ENCODE results near the gene FTH1.

Gene FTH1

DNA sequence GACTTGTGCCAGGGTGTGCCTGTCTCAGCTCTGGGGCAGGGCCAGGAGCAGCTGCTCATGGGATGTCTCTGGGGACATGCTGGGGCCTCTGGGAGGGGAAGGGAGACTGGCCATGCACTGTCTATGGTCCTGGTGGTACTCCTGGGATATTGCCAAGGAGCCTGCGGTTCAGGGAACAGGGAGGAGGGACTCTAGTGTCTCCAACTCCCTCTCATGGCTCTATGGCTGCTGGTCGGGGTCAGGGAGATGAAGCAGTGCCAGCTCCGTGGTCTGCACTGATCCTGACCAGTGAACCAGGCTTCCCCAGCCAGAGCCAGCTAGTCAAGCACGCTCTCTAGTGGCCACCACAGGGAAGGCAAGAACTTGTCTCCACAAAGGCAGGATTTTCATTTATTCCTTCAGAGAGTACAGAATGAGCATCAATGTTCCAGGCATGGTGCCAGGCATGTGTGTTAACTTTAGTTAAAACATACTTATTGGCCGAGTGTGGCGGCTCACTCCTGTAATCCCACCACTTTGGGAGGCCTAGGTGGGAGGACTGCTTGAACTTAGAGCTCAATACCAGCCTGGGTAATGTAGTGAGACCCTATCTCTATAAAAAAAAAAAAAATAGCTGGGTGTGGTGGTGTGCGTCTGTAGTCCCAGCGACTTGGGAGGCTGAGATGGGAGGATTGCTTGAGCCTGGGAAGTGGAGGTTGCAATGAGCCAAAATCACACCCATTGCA is 19.8 kb downstream of the FTH1 start:
- peak; percentile 72 to 74 for DNase-seq

DNA sequence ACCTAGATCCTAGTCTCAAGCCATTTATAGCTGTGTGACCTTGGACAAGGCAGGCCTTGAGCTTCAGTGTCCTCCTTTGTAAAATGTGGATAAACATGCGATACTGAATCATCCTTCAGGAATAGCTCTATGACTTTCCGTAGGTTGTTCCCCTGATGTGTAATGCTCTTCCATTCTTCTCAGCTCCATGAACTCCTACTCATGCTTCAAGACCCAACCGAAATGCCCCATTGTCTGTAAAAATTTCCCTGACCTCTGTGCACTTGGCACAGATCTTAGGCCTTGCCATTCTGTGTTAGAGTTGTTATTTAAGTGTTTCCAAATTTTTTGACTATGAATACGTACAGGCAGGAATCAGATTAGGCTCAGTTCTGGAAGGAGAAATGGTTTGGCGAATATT is 20.5 kb downstream of the FTH1 start:
- no peak for DNase-seq

DNA sequence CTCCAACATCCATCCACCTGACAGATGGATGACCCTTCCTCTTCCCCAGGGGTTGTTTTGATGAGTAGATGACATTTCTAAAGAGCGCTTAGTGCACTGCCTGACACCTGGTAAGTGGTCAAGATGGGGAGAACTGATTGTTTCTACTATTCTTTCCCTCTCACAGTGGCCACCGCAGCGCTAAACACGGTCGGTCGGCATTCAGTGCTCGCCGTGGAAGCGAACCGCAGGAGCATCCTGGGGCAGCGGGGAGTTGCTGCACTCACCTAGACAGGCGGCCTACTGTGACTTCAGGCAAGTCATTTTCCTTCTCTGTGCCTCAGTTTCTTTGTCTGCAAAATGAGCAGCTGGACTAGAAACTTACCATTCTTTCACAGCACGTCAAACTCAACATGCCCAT is 22.2 kb downstream of the FTH1 start:
- no peak for DNase-seq

DNA sequence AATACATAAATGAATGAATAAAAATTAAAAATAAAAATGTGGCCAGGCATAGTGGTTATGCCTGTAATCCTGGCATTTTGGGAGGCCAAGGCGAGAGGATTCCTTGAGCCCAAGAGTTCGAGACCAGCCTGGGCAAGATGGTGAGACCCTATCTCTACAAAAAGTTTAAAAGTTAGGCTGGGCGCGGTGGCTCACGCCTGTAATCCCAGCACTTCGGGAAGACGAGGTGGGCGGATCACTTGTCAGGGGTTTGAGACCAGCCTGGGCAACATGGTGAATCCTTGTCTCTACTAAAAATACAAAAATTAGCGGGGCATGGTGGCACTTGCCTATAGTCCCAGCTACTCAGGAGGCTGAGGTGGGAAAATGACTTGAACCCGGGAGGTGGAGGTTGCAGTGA is 27.0 kb downstream of the FTH1 start:
- no peak for DNase-seq

DNA sequence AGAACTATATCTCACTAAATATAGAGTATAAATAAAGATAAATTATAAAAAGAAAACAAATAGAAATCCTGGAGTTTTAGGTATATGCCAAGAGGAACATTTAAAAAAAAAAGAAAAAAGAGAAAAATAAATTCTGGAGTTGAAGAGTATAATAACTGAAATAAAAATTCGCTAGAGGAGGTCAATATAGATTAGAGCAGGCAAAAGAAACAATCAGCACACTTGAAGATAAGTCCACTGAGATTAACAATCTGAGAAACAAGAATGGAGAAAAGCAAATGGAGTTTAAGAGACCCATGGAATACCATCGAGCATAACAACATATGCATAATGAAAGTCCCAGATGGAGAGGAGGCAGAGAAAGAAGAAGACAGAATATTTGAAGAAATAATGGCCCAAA is 31.6 kb downstream of the FTH1 start:
- DNase-seq = no peak

DNA sequence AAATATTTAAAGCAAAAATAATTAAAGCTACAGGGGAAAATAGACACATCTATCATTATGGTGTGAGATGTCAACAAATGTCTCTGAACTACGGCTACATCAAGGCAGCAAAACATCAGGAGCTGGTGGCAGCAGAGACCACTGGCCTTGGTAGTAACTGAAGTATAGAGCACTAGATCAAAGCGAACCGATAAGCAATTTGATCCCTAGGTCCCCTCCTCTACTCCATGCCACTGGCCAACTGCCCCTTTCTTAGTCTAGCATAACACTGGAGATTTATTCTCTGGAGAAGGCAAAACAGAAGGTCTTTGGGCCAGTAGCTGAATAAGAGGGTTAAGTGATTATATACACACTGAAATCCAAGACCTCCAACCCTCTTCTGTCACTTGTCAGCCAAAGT is 36.5 kb downstream of the FTH1 start:
- DNase-seq = no peak

DNA sequence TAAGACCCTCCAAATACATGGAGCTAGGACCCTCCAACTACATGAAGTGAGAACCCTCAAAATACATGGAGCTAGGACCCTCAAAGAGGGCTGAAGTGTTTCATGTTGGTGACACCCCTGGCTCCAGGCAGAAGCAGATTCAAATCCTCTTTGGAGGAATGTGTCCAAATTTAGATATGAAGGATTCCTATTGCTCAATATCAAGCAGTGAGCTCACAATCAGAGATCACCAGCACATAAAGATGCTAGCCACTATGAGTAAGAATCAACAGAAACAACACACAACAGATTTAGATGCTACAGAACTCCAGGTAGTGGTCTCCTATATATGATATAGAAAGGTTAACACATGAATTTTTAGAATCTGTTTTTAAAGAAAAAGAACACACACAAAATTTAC is 38.8 kb downstream of the FTH1 start:
- DNase-seq = no peak

DNA sequence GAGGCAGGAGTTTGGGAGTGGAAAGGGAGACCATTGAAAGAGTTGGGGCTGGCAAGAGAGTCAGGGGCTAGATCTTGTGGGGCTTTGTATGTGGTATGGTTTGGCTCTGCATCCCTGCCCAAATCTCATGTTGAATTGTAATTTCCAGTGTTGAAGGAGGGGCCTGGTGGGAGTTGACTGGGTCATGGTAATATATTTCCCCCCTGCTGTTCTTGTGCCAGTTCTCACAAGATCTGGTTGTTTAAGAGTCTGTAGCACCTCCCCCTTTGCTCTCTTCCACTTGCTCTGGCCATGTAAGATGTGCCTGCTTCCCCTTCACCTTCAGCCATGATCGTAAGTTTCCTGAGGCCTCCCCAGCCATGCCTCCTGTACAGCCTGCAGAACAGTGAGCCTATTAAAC is 39.9 kb downstream of the FTH1 start:
- DNase-seq = no peak

DNA sequence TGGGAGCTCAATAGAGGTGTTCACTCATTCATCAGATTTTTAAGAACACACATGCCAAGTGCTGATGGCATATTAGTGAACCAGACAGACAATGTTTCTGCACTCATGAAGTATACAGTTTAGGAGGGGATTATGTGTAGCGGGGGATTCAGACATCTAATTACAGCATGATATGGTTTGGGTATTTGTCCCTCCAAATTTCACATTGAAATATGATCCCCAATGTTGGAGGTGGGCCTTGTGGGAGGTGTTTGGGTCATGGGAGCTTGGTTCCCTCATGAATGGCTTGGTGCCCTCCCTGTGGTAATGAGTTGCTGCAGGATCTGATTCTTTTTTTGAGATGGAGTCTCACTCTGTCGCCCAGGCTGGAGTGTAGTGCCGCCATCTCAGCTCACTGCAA is 41.2 kb downstream of the FTH1 start:
- DNase-seq = no peak

DNA sequence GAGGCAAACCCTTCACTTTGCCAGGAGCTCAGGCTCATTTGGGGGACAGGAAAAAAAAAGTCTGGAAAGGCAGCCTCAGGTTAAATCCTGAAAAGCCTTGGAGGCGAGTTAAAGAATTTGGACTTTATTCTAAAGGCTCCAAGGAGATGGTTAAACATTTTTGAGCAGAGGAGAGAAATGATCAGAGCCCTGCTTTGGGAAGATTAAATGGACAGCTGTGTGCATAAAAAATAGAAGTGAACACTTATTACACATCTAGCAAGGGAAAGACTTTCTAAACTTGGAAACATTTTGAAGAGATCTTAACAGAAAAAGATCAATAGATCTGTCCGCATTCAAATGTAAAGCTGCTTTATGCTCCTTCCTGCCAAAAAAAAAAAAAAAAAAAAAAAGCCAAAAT is 41.7 kb downstream of the FTH1 start:
- no peak for DNase-seq

DNA sequence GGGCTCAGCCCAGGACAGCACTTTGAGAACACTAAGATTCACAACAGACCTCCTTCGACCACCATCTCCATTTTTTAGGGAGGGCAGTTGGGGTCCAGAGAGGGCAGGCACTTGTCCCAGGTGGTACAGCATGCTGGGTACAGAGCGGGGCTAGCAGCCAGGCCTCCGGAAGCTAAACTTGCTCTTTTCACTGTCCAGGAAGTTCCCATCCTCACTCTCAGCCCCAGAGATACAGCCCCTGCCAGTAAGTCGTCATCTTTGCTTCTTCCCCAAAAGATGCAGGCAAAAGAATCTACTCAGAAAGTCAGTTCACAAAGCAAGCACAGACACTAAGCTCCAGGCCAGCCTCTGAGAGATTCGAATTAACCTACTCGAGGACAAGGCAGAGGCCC is 43.4 kb downstream of the FTH1 start:
- DNase-seq = no peak

DNA sequence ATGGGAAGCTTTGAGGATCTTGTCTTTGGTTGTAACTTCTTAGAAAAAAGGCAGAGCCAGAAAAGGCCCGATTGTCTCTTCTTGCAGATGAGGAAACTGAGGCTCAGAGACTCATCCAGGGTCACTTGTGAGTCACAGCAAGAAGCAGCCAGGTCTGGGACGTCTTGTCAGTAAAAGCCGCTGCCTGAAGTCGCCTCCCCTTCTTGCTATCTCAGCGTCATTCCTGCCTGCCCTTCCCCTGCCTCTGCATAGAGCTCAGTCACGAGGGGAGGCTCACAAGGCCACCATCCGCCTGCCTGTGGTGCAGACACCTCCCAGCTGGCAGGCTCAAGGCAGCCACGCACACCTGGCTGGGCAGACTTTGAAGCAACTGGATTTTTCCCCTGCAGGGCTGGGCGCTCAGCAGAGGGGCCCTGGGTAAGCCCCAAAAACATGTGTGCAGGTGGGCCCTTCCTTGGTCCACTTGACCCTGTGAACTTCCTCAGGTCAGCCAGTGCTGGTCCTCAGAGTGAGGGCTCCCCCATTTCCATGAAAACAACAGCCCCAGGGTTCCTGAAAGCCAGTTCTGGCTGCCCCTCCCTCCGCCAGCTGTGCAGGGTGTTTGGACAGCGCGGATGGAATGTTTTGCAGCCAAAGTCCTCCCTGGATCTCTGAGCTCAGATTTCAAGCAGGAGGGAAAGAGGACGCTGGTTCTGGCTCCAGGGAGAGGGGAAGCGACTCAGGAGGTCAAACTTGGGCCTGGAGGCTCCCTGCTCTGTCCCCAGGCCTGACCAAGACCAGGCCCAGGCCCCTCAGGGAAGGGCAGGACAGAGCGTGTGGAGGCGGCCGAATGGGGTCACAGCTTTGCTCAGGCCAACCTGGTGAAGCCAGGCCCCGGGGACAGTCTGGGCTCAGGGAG is 44.0 kb downstream of the FTH1 start:
- no peak for DNase-seq

DNA sequence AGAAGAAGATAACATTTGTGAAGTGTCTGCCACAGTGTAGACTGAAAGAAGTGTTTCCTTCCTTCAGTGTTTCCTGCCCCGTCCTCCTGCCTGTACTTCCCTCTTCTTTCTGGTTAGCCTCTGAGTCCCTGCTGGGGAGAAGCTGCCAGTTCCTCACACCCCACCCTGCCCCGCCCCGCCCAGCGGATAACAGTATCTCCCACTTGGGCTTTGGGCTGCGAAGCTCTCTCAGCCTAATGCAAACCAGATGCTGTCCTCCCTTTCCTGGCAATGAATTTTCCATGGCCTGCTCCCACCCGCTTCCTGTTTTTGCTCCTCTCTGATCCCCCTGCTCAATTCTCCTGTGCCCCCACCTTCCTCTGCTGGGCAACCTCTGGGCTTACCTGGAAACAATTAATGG is 44.9 kb downstream of the FTH1 start:
- peak in 1 of 2 donors; percentile 24 for DNase-seq

DNA sequence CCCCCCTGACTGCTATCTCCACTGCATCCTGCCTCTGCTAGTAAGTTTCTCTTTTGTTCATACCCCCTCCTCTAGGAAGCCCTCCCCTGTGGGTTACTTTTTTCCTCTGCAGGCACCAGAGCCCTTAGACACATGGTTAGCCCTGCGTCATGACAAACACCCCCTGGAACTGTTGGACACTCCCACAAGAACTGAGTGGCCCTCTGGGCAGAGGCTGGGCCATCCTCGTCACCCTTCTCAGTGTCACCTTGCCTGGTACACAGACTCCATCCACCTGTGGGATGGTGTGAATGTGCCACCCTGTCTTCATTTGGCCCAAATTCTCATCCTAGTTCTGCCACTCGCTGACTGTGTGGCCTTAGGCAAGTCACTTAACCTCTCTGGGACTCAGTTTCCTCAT is 46.0 kb downstream of the FTH1 start:
- DNase-seq = no peak

DNA sequence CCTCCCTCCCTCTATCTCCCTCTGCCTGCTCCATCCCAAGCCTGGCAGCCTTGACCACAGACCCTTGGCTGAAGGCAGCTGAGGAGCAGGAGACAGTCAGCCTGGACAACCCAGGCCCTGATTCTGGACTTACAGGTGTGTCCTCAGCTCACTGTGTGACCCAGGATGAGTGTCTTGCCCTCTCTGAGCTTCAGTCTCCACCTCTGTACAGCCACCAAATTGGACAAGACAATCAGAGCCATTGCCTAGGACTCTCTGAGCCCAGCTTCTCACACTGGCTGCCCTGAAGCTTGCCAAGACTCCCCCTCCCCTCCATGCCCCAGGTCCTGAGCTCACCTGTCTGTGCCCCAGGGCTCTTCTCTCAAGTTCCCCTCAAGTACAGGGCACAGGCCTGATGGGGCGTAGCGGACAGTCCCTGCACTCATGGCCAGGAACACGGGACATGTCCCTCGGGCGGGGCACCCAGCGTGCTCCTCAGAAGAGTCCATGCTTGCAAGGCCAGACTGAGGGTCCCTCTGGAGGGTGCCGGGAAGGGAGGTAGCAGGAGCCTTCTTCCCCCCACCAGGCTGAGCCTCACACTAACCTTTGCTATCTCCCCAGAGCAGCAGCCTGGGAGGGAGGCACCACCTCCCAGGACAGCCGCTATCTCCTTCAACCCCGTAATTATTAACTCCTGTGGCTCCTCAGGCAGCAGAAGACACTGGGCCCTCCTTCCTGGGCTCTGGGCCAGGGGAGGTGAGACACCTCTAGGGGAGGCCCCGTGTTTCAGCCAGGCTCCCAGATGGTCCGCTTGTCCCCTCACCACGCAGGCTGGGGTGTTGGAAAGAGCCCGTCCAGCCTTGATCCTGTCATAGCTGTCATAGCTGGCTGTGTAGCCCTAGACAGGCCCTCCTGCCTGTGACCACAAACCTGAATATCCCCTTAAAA is 47.5 kb downstream of the FTH1 start:
- DNase-seq = no peak

DNA sequence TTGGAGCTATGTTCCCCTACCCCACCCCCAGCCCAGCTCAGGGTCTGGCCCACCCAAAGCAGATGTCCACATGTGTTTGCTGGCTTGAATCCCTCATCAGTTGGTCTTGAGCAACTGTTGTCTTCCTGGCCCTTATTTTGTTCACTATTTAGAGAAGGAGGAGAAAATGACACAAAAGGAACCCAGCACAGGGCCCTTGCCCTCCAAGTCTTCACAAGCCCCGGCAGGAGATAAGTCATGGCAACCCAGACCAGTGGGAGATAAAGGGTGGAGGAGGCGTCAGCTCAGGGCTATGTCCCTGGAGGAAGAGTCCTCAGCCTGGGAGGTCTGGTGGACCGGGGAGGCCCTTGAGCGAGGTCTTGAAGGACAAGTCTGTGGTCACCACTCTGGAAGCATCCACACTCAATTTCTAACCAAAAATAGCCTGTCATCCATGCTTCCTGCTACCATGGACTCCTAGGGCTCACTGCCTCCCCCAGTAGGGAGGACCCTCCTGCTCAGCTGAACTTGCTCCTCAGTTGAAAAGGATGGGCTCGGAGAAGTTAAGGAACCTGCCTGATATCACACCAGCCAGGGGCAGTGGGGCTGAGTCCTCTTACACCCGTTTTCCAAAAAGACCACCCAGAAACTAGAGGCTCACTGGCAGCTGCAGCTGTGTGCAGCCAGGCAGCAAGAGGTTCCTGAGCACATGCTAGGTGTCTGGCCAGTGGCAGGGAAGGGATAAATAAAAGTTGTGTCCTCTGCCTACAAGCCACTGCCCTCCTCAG is 48.3 kb downstream of the FTH1 start:
- no peak for DNase-seq

DNA sequence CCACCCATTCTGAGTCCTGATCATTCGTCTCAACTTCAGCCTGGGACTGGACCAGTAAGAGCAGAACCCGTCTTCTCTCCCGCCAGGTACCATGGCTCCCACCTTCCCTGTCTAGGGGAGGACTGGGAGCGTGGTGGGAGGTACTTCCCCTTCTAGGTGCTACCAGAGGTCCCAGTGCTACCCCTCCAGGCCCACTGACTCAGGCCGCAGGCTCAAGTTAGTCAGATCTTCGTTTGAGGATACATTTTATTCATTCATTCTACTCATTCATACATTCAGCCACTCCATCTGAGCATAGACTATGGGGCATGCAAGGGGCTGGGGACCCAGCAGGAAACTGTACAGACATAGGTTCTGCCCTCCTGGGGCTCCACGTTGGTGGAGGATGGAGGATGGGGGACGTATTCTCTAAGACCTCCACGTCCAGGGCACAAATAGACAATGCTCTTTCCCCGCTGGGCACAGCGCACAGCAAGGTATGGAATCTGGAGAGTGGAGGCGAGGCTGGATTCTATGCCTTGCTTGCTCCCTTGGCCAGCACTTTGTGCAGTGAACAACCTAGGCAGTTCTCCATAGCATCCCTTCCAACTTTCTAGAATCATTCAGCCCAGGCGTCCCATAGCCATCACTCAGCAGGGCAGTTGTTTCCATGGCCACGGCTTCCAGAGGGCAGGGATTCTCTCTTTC is 49.0 kb downstream of the FTH1 start:
- no peak for DNase-seq

DNA sequence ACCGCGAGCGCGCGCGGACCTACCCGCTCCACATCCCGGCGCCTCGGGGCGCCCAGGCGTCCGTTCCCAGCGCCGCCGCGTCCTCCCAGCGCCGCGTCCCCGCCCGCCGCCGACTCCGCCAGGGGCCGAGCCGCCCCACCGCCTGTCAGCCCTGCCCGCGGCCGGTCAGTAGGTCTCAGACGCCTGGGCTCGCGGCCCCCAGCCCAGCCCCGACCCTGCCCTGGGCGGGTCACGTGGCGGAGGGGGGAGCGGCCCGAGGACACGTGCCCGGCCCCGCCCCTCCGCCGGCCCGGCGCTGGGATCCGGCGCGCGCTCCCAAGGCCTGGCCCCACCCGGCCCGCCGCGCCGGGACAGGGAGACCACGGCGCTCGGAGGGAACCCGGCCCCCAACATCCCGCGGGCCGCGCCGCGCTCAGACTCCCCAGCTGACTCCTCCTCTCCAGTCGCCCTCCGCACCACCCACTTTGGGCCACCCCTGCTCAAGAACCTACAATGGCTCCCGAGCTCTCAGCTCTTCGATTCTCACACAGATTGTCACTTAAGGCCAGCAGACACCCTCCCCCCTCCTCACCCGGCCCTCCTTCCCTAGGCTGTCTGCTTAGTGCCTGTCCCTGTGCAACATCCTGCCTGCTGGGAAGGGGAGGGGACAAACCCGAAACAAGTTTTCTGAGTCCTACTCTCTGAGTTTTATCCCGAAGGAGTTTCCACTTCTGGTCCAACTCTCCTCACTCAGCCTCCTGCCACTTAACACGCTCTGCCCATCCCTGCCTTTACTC is 49.9 kb downstream of the FTH1 start, which contains the start of gene RAB3IL1:
RAB3IL1 (minus strand) TSS at position 233 of the 776 bp plus-strand sequence; CDS start at position 34, 199 bp downstream.
- DNase-seq = no peak

DNA sequence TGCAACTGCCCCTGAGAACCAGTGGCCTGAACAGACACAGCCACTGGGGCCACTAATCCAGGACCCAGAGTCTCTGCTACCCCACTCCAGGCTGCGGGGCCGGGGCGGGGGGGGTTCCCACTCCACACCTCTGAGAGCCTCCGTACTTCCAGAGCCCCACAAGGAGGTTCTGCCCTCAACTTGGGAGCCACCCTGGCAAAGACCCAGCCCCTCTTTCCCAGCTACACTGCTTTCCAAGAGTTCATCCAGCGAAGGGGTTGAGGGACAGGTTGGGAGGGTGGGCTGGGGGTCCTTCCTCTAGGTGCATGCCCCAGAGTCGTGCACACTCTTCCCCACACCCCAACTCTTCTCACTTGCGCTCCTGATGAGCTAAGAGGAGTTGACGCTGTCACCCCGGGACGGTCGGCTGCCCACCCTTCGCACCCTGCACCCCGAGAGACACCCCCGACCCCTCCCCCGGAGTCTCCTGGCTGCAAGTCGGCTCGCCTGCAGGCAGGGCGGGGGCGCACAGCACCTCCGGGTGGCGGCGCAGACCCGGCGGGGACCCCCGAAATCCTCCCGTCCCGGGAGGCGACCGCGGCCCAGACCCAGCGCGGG is 50.6 kb downstream of the FTH1 start:
- no peak for DNase-seq

DNA sequence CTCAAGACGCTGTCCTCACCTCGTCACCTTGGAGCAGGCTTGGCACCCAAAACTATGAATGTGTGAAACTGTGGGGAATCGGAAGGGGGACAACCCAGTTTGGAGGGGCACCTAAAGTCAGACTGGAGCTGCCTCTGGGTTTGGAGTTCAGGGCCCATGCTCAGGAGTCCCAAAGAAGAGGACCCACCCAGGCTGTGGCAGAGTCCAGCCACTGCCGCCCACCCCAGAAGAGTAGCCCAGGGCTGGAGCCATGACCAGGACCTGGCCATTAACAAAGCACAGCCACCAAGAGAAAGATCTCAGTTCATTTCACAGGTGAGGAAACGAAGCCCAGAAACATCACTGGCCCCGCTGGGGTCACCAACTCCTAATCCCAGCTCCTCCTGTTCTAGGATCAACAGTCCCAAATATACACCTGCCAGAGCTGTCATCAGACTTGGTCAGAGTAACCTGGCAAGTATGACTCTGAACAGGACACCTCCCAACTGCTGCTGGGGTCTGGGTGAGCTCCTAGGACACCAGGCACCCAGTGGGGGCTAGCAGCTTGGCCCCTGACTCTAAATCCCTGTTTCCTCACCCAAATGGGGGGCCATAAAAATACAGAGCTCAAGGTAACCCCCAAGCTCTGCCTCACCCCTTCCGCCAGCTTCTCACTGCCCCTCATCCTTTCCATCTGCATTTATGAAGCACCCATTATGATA is 52.8 kb downstream of the FTH1 start:
- DNase-seq = no peak

All from CD4-positive, alpha-beta T cell treated with Interferon alpha-2 for 1 hour (primary cell).